NCI-H2171 treated with DMSO at 0.1 percent for 48 hours (cell line): ENCODE measurements around the gene KIF22.

Experiments
- DNase-seq: peaks from one replicate; lab custom pipeline; 2025; lab: John Stamatoyannopoulos, UW

The KIF22 gene

GRCh38 chr16:29804020-29804419 lies 13.5 kb downstream of the KIF22 start:
- DNase-seq = no peak

- DNase-seq = peak; percentile 71
These were observed 14.1 kb downstream of the KIF22 start for GRCh38 chr16:29804455-29805231.

GRCh38 chr16:29805232-29806098 lies 14.9 kb downstream of the KIF22 start:
- peak; percentile 99 for DNase-seq

GRCh38 chr16:29806099-29806579 lies 15.6 kb downstream of the KIF22 start, which contains the start of gene MAZ:
Gene MAZ, plus strand, starts transcription at chr16:29806529. Its CDS starts 173 bp downstream, at chr16:29806702.
- DNase-seq = peak; percentile 94

- peak; percentile 84 for DNase-seq
These were observed 16.3 kb downstream of the KIF22 start for GRCh38 chr16:29806641-29807425.

- DNase-seq = peak; percentile 88
These were observed 17.1 kb downstream of the KIF22 start for GRCh38 chr16:29807426-29808218.

GRCh38 chr16:29808219-29808900 lies 17.8 kb downstream of the KIF22 start:
- DNase-seq = no peak

GRCh38 chr16:29809031-29809747 lies 18.6 kb downstream of the KIF22 start:
- no peak for DNase-seq

GRCh38 chr16:29809850-29810698 lies 19.5 kb downstream of the KIF22 start:
- DNase-seq = peak; percentile 72

GRCh38 chr16:29810699-29811169 lies 20.2 kb downstream of the KIF22 start:
- peak; percentile 55 for DNase-seq

- DNase-seq = peak; percentile 88
These were observed 20.8 kb downstream of the KIF22 start for GRCh38 chr16:29811170-29811895.

- DNase-seq = peak; percentile 77
These were observed 21.5 kb downstream of the KIF22 start, which contains the start of gene PRRT2 for GRCh38 chr16:29811896-29812665. Gene PRRT2, plus strand, starts transcription at chr16:29812193. Its CDS starts 862 bp downstream, at chr16:29813055.

GRCh38 chr16:29812754-29813643 lies 22.4 kb downstream of the KIF22 start:
- no peak for DNase-seq

- no peak for DNase-seq
These were observed 23.4 kb downstream of the KIF22 start for GRCh38 chr16:29813644-29814562.

- no peak for DNase-seq
These were observed 24.0 kb downstream of the KIF22 start for GRCh38 chr16:29814592-29814991.
